Activated gamma-delta T cell (primary cell): ENCODE measurements around the gene S100A3.
A peak's percentile ranks its signal among the peaks of the same experiment; 100 is the strongest.

Experiments
- DNase-seq: peaks from one replicate; lab custom pipeline; 2025; lab: John Stamatoyannopoulos, UW

Gene S100A3

DNA sequence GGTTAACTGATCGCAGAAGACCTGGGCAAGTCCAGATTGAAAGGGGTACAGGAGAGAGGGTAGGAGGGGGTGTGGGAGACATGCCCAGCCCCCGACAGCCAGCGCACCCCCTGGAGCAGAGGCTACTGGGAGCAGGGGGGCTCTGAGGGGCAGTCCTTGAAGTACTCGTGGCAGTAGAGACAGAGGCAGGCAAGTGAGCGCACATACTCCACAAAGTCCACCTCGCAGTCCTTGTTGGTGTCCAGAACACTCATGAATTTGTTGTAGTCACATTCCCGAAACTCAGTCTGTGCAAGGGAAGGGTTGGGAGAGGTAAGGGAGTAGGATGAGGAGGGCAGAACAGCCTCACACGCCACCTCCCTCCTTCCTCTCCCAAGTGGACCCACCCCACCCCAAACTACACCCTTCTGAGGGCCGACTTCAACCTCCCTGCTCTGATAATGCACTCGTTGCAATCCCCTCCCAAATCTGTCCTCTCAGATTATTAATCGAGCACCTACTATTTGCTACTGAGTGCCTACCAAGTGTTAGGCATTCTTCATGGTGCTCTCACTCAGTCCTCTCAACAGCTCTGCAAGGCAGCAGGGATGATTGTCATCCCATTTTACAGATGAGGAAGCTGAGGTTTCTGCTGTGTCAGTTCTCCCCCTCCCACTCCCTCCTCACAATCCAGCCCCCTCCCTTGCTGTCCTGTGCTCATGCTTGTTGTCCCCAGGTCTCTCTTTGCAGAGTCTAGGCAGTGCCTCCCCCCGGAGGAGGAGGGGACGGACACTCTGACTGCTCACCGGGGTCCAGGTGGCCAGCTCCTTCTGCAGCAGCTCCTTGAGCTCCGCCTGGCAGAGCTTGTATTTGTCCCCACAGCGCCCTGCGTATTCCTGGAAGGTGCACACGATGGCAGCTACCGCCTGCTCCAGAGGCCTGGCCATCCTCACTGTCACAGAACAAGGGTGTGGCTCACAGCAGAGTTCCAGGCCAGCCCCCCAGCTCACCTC is 1.2 kb downstream of the S100A3 start:
- no peak for DNase-seq

DNA sequence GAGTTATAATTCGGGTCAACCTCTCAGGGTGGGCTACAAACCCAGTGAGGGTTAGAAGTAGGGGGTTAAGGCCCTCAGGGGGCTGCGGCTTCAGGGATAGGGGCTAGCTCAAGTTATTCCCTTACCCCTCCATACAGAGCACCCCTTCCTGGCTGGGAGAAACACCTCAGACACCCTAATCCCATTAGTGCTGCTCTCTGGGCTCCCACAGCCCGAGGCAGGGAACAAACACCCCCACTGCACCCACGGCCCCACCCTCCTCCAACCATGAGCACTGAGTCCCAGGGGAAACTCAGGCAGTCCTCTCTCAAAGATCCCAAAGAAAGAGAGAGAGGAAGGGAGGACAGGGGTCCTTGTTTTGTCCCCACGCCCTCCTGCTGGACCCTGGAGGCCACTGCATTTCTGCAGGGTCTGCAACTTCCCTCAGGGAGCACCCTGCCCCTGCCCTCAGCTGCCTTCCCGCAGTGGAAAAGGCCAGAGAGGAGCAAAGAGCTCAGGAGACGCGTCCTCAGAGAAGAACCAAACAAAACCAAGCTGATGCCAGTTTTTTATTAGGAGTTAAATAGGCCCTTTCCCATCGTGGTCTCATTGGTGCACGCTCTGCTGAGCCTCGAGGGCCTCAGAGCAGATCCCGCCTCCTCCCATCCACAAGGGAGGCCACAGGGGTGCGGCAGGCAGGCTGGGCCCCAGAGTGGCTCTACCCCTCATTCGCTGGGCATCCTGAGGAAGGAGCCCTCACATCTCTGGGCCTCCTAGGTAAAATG is 2.1 kb downstream of the S100A3 start:
- no peak for DNase-seq

DNA sequence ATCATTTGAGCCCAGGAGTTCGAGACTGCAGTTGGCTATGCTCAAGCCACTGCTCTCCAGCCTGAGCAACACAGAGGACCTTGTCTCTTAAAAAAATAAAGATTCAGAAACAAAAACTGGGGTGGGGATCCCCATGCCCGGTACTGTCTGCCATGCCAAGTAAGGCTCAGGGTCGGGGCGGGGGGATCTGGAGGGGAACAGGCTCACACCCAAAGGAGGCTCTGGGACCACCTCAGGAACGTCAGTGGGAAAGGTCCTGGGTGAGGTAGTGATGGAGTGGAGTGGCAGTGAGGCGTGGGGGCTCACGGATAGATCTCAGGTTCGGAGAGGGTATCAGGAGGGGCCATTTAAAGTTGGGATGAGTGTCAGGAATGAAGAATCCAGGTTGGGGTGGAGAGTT is 2.7 kb downstream of the S100A3 start:
- DNase-seq = no peak

DNA sequence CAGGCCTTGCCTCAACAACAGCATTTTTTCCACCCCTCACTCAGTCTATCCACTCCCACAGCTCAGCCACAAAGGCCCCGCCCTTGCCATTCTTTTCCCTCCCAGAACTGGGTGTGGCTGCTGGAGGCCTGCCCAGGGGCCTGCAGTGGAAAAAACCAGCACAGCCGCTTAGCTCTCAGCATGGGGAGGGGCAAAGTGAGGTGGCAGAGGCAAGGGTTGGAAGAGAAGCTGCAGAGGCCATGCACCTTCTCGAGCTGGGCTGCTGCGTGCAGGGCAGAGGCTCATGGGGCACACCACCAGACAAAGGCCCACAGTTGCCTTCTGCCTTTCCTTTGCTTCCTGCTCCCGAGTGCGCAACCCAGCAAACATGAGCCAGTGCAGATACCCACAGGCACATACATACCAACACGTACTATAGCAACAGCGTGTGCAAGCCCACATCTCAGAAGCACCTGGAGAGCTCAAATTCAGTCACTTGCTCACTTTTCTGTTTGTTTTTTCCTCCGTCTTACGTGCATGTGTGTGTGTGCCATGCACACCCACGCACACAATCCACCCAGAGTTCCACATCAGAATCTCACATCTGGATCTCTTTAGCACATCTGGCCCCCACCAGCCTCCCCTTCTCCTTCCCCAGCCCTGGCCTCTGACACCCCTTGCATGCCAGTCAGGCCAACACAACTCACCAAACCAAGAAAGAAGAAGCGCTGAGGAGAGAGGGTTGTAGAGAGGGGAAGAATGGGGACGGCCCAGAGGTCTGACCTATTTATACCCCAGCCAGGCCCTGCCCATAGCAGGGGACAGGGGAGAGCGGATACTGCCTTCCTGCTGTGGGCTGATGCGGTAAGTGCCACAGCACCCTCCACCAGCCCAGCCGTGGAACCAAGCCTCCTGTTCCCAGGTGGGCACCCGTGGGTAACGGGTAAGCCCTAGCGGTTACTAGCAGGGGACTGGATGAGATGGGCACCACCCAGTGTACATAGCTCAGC is 3.7 kb downstream of the S100A3 start, which contains the start of gene S100A4:
S100A4 (minus strand) TSS at position 740 of the 989 bp plus-strand sequence. CDS start 1,012 bp downstream, outside the sequence.
- DNase-seq = no peak

DNA sequence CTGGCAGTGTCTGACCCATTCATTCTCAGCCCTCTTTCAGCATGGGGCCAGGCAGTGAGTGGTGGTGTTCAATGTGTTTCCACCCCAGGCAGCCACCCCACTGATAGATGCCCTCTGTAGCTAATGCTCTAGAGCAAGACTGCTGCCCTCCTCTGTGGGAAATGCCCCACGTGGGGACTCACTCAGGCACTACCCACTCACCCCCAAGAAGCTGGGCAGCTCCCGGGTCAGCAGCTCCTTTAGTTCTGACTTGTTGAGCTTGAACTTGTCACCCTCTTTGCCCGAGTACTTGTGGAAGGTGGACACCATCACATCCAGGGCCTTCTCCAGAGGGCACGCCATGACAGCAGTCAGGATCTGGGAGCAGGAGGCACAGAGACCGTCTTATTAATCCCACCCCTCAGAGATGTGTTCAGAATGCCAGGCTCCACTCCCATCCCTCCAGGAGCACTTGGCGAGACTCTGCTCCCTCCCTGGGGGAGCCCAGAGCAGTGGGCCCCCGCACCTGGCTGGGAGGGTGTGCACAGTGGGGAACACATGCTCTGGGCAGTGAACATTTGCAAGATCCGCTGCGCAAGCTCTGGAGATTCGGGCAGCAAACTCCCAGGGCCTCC is 4.5 kb downstream of the S100A3 start:
- no peak for DNase-seq

DNA sequence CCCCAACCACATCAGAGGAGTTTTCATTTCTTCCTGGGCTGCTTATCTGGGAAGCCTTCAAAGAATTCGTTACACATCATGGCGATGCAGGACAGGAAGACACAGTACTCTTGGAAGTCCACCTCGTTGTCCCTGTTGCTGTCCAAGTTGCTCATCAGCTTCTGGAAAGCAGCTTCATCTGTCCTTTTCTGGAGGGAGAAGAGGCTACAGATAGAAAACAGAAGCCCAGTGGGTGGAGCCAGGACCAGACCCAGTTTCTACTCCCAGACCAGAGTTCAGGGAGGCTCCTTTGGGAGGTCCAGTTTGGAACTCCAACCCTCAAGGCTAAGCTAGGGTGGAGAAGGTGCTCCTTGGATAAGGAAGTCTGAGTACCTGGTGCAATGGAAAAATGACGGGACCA is 5.3 kb downstream of the S100A3 start:
- DNase-seq = no peak

DNA sequence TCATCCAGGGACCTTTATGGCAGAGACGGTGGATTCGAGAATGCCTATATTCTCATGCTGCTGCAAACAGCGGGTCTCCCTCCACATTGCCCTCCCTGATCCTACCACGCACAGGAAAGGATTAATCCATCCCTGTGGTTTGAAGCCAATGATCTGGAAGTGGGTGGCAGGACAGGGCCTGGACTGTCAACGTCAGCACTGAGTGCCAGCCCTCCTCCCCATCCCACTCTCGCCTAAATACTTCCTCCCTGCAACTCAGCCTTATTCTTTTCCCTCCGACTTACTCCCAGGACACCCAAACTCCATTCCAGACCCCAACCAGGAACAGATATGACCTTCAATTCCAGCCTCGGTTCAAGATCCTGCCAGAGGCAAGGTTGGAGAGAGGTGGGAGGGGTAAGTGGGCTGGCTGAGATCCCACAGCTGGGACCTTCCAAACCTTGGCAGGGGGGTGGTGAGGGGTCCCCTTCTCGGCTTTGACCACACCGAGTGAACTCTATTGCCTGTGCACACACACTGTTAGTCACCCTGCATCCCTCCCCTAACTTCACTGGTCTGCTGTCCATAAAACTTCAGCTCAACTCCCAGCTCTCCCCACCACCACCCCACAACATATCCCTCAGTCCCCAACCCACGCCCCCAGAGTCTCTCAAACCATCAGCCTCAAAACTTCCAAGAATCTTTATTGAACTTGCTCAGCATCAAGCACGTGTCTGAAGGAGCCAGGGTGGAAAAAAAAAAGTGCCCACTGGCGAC is 5.9 kb downstream of the S100A3 start:
- no peak for DNase-seq

DNA sequence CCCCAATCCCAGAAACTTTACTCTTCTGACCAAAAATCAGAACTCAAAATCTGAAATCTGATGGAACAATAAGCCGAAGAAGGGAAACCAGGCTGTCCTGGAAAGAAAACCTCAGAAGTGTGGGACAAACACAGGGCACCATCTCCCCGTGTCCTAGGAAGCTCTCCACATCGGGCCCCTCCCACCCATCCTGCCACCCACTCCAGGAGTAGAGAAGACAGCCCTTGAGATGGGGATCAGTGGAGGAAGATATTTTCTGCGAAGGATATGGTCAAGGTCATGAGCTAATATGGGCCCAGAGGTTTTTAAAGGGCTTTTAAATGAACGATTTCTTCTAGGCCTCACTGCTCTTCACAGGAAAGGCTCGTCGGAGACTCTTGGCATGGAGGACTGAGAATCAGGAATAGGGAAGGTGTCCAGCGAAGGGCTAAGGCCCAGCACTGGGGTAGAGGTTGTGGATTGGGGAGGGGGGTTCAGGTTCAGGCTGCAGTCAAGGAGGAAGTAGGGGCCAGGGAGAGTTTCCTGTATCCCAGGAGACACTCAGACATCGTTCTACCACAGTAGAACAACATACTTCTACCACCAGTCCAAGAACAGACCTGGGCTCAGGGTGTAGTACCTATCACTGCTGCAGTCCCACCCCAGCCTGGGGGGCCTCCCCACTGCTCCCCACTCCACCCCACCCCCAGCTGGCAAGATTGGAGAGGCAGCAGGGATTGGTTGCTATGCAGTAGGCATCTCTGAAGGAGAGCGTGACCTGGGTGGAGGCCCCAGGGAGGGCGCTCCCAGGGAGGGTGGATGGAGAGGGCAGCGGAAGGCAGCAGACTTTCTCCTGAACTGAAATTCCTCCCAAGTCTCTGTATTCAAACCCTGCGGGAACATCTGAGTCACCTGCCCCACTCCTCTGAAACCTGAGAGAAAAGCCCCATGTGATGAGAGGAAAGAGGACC is 7.1 kb downstream of the S100A3 start:
- DNase-seq = no peak

DNA sequence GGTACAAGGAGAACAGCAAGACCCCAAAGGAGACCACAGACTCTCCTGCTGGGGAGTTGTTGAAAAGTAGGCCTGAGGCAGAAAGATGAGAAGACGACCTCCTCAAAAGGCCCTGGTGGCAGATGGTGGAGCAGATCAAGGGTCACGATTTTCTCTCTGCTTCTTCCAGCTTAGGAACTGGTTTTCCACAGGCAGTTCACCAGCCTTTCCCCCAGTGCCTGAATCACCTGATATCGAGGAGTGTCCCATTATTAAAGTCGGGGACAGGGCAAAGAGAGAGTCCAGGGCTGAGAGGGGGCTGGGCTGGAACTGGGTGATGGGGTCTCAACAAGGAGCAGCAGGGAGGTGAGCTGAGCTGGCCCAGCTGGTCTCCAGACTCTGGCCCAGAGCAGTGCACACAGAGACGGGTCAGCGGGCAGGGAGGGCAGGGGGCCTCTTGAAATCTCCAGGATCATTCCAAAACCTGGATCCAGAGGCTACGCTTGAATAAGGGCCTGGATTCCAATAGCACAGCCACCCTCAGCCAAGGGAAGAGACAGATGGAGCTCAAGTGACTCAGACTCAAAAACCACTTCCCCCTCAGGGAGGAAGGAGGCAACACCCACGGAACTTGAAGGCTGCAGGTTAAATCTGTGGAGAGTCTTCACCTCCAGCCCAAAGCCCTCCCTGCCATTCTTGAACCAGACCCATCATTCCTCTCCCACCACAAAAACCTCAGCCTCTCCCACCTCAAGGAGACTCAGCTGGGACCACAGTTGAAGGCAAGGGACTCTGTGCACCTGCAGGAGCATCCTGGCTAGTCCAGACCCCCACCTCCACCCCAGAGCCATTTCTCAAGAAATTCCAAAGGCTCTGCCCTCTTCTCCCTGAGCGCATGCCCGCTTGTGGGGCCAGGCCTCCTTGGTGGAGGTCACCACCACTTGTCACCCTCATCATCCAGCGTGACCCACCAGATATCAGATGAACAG is 8.4 kb downstream of the S100A3 start, which contains the start of gene S100A5:
S100A5 (minus strand) TSS at position 541 of the 968 bp plus-strand sequence. CDS start 743 bp downstream, outside the sequence.
- DNase-seq = no peak

DNA sequence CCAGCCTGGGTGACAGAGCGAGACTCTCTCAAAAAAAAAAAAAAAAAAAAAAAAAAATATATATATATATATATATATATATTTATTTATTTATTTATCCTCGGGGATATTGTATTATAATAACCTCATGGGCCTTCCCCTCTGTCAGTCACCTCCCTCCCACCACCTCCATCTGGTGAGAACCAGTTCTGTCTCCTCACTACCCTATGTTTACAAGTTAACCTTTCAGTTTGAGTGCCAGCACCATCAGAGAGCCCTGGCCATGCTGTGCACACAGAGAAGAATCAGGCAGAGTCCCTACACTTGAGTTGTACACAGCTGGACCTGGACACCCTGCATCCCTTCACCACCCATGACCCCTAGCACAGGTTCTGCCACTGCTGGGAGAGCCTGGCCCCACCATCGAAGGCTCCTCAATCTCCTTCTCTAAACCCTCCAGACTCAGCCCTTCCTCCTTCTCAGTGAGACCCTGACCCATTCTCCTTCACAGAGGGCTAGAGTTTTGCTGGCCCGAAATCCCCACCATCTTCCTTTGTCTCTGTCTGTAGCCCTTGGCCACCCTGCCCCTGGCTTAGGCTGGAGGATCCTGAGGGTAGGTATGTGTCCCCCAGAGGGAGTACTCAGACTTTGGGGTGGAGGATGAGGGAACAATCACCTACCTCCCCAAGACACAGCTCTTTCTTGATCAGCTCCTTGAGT is 9.5 kb downstream of the S100A3 start:
- no peak for DNase-seq

DNA sequence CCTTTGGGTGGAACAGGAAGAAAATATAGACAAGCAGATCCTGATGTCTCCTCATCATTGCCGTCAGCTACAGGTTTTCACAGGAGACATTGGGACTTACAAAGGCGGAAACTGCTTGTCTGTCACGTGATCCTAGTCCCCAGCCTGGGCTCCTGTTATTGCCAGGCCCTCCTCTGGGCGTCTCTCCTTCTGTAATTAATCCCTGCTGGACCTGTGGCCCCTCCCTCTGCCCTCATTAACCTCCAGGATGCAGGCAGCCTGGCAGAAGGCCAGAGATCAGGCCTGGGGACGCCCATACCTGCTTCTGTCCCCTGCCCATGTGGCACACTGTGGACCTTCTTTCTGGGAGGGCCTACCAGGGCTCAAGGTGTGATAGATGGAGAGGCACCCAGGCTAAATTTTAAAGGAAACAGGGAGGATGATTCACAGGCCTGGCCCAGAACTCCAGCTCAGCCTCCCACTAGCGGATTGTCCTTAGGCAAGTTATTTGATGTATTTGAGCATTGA is 10.7 kb downstream of the S100A3 start:
- no peak for DNase-seq

DNA sequence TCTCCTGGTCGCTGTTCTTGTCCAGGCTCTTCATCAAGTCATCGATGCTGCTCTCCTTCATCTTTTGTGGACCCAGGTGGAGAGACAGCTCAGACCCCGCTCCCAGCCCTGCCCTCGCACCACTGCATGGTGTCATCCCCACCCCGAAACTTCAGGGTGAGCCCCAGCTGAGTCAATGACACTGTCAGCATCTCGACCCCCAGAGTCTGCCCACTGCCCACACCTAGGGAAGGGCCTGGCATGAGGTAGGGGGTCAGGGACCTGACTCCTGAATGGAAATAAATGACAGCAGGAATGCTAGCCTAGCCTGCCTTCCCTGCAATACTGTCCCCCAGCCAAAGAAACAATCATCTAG is 11.7 kb downstream of the S100A3 start:
- no peak for DNase-seq

DNA sequence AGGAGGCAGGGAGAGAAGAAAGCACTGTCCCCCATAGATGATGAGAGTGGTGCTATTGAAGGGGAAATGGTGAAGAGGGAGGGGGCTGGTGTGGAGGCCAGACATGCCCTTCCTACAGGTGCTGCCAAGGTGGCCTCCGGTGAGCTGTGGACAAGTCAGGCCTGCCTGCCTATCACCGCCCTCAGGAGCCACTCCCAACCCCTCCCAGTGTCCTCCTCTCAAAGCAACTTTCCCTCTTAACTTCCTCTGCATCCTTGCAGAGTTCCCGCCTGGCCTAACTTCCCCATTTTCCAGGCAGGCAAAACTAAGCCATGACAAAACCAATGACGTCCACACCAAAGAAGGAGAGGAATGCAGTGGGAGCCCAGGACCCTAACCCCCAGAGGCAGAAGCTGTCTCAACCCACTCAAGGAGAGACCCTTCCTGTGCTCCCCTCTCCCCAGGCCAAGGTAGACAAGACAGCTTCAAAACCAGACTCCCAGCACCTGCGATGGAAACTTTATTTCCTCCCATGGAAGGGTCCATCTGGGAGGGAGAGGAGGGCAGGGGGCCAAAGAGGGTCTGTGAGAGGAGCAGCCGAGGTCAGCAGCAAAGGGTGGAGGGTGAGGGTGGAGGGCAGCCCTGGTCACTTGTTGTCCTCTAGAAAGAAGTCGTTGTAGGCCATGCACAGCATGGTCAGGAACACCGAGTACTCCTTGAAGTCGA is 12.2 kb downstream of the S100A3 start:
- no peak for DNase-seq

DNA sequence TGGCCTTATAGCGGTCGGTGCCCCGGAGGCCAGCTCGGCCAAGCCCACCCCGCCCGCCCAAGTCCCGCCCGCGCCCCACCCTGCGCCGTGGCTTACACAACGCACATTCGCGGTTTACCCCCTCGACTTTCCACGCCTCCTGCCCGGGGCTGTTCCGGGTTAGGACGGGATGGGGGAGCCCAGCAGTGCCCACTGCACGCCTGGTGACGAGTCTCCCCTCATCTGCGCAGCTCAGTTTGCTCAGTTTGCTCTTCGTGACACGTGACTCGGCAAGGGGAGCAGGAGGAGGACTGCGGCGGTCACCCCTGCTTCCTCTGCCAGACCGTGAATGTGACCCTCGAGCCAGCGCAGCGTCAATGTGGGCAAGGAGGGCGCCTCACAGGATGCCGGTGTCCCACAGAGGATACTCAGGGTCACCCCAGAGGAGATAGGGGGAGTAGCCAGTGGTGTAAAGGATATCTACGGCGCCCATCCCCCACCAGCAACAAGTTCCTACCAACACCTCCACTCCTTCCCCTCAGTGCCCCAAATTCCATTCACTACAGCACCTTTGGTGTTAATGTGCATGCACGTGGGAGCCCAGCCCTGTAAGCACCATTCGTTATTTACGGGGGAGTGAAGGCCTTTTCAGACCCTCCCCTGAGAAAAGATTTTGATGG is 12.9 kb downstream of the S100A3 start:
- DNase-seq = peak; percentile 70

DNA sequence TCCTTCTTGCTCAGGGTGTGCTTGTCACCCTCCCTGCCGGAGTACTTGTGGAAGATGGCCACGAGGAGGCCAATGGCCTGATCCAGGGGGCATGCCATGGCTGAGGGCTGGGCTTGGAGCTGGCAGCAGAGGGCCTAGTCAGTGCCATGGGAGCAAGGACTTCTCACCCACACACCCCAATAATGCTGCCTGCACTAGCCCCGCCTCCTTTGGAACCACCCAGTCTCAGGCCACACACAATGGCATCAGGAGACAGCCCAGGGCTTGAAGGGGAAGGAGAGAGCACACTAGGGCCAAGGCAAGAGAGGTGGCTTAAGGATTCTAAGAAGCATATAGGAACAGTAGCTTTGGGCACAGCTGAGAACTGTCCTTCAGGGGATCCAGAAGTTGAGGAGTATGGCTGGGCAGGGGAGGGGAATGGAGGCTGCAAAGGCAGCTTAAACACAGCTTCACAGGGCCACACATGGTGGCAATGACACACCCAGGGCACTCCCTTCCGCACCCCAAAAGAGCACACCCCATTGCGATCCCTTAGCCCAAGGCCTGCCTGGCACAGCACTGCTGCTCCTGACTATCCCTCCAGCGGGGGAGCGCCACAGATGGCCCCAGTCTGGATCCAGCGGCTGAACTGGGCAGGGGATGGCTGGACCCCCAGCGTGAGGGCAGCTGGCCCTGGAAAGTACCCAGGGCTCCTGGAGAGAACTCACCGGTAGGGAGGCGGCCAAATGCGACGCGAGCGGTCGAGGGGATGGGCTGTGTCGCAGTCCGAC is 13.6 kb downstream of the S100A3 start, which contains the start of gene S100A6:
S100A6 (minus strand) TSS at position 750 of the 770 bp plus-strand sequence; CDS start at position 98, 652 bp downstream.
- DNase-seq = no peak
